GM20000 (cell line): ENCODE measurements around the gene HTATIP2.

Experiments used
- DNase-seq: peaks from one replicate; pipeline ENCODE4 v3.0.0; 2012; ENCODE audit warnings: low spot score
- CTCF ChIP-seq: IDR thresholded peaks from 2 replicates; pipeline ENCODE4 v1.5.1; 2012; ENCODE audit warnings: mild to moderate bottlenecking, control low read depth; ENCODE audit errors: extremely low read depth, missing control alignments

Gene HTATIP2

GRCh38 chr11:20342347-20343141 lies 21.0 kb upstream of the HTATIP2 start:
- no peak for DNase-seq
- no peak for TF ChIP-seq CTCF

GRCh38 chr11:20351136-20351535 lies 12.4 kb upstream of the HTATIP2 start:
- no peak for DNase-seq
- TF ChIP-seq CTCF: no peak

- DNase-seq: no peak
- no peak for TF ChIP-seq CTCF
These were observed 11.7 kb upstream of the HTATIP2 start for GRCh38 chr11:20351751-20352262.

- peak; percentile 54 for DNase-seq
- peak; percentile 54 for TF ChIP-seq CTCF
These were observed 9.6 kb upstream of the HTATIP2 start for GRCh38 chr11:20353829-20354434.

- peak; percentile 39 for DNase-seq
- TF ChIP-seq CTCF: peak; percentile 49
These were observed 8.0 kb upstream of the HTATIP2 start for GRCh38 chr11:20355221-20356219.

- no peak for DNase-seq
- no peak for TF ChIP-seq CTCF
These were observed 6.4 kb upstream of the HTATIP2 start for GRCh38 chr11:20357150-20357549.

- peak; percentile 32 for DNase-seq
- TF ChIP-seq CTCF: no peak
These were observed 2.9 kb upstream of the HTATIP2 start for GRCh38 chr11:20360650-20361049.
